AG09309 (cell line): ENCODE results near the gene SDK2.

ENCODE experiments used
- DNase-seq: peaks from one replicate; pipeline ENCODE4 v3.0.0-alpha.2; 2010; ENCODE audit warnings: low read depth
- H3K4me3 ChIP-seq: 2 replicates; pipeline ENCODE4 v1.5.1; 2011; ENCODE audit warnings: mild to moderate bottlenecking, low read depth, low read length, moderate library complexity; ENCODE audit not compliant: control insufficient read depth
- CTCF ChIP-seq: IDR thresholded peaks from 2 replicates; pipeline ENCODE4 v1.5.1; 2011; ENCODE audit warnings: mild to moderate bottlenecking, low read depth, low read length, inconsistent platforms; ENCODE audit not compliant: insufficient read depth, control insufficient read depth; ENCODE audit errors: missing control alignments

The SDK2 gene

GRCh38 chr17:73500414-73500999 is 143.7 kb downstream of the SDK2 start:
- no peak for TF ChIP-seq CTCF
- DNase-seq = no peak

GRCh38 chr17:73498886-73499554 is 145.2 kb downstream of the SDK2 start:
- TF ChIP-seq CTCF = no peak
- H3K4me3 ChIP-seq = no peak overlapping the region
- DNase-seq = no peak

More at GRCh38 chr17:73500414-73500999, 143.7 kb downstream of the SDK2 start:
- no peak overlapping the region for H3K4me3 ChIP-seq

GRCh38 chr17:73498176-73498575 is 146.1 kb downstream of the SDK2 start:
- no peak for DNase-seq
- no peak for TF ChIP-seq CTCF
- no peak overlapping the region for H3K4me3 ChIP-seq

- H3K4me3 ChIP-seq = no peak overlapping the region
- DNase-seq = no peak
- no peak for TF ChIP-seq CTCF
Observed at GRCh38 chr17:73497721-73498120, 146.5 kb downstream of the SDK2 start.

- DNase-seq = no peak
- TF ChIP-seq CTCF = no peak
- no peak overlapping the region for H3K4me3 ChIP-seq
Observed at GRCh38 chr17:73496232-73496631, 148.0 kb downstream of the SDK2 start.

- no peak for DNase-seq
- H3K4me3 ChIP-seq = no peak overlapping the region
- no peak for TF ChIP-seq CTCF
Observed at GRCh38 chr17:73495641-73496040, 148.6 kb downstream of the SDK2 start.

GRCh38 chr17:73494950-73495349 is 149.3 kb downstream of the SDK2 start:
- H3K4me3 ChIP-seq = no peak overlapping the region
- no peak for DNase-seq
- TF ChIP-seq CTCF = no peak
